Activated naive CD4-positive, alpha-beta T cell treated with anti-CD3 and anti-CD28 coated beads, Interleukin-2, amount 10 ng/mL, durations not matched to agents 7 days and 5 days (primary cell): Measurements from ENCODE around the gene STK4.
A peak's percentile ranks its signal among the peaks of the same experiment; 100 is the strongest.

Experiments used
- CTCF ChIA-PET: fragments of 350-600 bp; sonication (Branson Sonifier 250); formaldehyde crosslinking; loops from one replicate; lab custom pipeline; 2021; ENCODE audit warnings: antibody characterized with exemption; lab: Charles Lee
- DNase-seq: peaks from one replicate; pipeline ENCODE4 v3.0.0-alpha.2; 2020
- H3K27ac Mint-ChIP-seq: one replicate; pipeline ENCODE4 v1.8.0; 2021; ENCODE audit warnings: mild to moderate bottlenecking, moderate library complexity, mixed read lengths
- H3K27me3 Mint-ChIP-seq: one replicate; pipeline ENCODE4 v1.8.0; 2021; ENCODE audit warnings: mild to moderate bottlenecking, mixed read lengths
- H3K36me3 Mint-ChIP-seq: one replicate; pipeline ENCODE4 v1.8.0; 2021; ENCODE audit warnings: mixed read lengths
- H3K4me1 Mint-ChIP-seq: one replicate; pipeline ENCODE4 v1.8.0; 2021; ENCODE audit warnings: mixed read lengths
- H3K4me3 Mint-ChIP-seq: one replicate; pipeline ENCODE4 v1.8.0; 2021; ENCODE audit warnings: mild to moderate bottlenecking, moderate library complexity, mixed read lengths
- H3K9me3 Mint-ChIP-seq: one replicate; pipeline ENCODE4 v1.8.0; 2021; ENCODE audit warnings: mixed read lengths

Gene STK4

DNA sequence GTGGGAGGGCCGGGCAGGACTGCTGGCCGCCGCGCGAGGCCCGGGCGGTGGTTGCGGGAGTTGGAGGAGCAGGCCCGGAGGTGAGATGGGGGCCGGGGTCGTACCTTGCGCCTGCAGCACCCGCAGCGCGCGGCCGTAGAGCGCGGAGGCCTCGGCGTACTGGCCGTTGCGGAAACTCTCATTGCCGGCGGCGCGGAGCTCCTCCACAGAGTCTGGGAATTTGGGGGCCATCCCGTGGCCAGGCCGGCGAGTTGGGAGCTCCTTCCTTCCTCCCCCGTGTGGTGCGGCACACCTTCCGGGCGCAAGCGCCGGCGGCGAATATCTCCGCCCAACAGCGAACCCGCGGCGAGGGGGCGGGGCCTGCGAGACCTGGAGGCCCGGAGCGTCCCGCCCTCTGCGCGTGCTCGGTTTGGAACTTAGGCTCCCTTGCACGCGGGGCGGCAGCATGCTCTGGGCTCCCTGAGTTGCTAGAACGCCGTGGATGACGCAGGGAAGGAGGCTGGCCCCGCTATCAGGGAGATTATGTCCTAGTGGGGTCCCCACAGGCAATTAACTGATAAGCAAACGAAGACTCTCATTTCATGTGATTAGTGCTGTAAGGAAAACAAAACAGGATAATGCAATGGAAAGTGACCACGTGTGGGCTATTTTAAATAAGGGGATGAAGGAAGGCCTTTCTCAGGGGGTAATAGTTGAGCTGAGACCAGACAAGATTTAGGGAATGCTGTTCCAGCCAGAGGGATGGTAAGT is 6.0 kb upstream of the STK4 start, which contains the start of gene TOMM34:
Gene TOMM34, minus strand, starts transcription at position 295 of the 750 bp plus-strand sequence. Its CDS starts 64 bp downstream, at position 231.
- CTCF ChIA-PET = interaction anchor here (1.0 to 1.7 kb wide), 6 partner anchors 11 to 152 kb away, joined by 3 to 4 read pairs (median 3); no protein-coding TSS in a partner anchor
- peak within 1 kb of the TSS; percentile 87 for H3K4me3 Mint-ChIP-seq
- peak within 1 kb of the TSS; percentile 90 for H3K27ac Mint-ChIP-seq
- H3K4me1 Mint-ChIP-seq = peaks cover 69% of the 10 kb centered on the region
- H3K36me3 Mint-ChIP-seq = peaks cover 22% of the 10 kb centered on the region
- H3K9me3 Mint-ChIP-seq = peaks cover 1% of the 10 kb centered on the region
- no peaks in the 10 kb centered on the region for H3K27me3 Mint-ChIP-seq
- peak; percentile 95 for DNase-seq

DNA sequence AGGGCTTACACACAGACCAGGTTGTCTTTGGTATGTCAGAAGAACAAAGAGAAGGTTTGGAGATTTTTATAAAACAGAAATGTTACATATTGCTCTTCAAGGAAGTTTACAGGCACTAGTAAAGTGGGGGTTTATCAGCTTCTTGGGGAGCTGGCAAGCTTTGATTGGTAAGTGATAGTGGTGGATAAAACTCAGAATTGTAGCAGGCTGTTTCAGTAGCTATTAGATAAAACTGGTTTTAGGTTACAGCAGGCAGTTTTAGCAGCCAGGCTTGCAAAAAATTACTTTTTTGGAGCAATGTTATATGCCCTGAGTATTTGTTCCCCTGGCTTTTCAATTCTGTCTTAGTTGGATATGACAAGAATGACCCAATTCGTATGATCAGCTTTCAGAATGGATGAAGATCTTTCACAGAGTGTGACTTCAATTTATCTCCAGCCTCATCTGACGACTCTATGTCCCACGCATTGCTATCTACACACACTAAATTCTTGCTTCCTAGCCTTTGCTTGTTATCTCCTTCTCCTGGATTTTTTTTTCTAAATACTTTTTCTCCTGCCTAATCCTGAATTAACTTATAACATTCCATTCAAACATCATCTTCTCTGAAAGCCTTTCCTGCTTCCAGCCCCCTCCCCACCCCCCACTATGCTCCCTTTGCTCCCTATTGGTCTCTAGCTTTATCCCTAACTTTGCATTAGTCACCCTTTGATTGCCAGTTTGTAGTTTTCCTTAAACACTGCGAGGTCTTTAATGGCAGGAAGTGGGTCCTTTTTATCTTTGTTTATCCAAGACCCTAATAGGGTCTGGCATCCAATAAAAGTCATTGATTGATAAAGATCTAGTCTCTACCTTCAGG is 5.1 kb upstream of the STK4 start:
- DNase-seq = no peak
- Mint-ChIP-seq H3K27me3 (no peaks in the 10 kb centered on the region), H3K27ac (no peak overlapping the region), H3K36me3 (peaks cover 16% of the 10 kb centered on the region), H3K9me3 (peaks cover 1% of the 10 kb centered on the region), H3K4me3 (no peak overlapping the region), H3K4me1 (peaks cover 77% of the 10 kb centered on the region)
- CTCF ChIA-PET = interaction anchor here (0.8 to 1.2 kb wide), 2 partner anchors 16 to 17 kb away, joined by 3 read pairs; no protein-coding TSS in a partner anchor

DNA sequence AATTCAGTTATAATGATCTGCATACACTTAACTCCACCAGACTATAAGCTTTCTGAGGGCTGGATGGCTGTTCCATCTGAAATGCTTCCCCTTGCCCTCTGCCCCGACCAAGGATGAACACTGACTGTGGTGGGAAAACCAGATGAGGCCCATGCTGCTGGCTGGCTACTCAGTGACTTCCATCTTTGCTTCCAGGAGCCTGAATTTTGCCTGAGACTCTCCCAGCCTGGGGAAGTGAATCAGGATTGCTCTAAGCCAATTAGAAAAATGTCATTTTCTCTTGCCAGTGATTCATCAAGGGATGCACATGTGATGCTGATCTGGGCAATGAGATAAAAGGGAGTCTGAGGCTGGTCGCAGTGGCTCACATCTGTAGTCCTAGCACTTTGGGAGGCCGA is 4.4 kb upstream of the STK4 start:
- H3K4me3 Mint-ChIP-seq = no peak overlapping the region
- DNase-seq = no peak
- H3K9me3 Mint-ChIP-seq = peaks cover 1% of the 10 kb centered on the region
- H3K4me1 Mint-ChIP-seq = peaks cover 76% of the 10 kb centered on the region
- CTCF ChIA-PET = interaction anchor here (0.8 kb wide), 1 partner anchor 16 kb away, joined by 3 read pairs; no protein-coding TSS in a partner anchor
- H3K27me3 Mint-ChIP-seq = no peaks in the 10 kb centered on the region
- H3K36me3 Mint-ChIP-seq = peaks cover 18% of the 10 kb centered on the region
- no peak overlapping the region for H3K27ac Mint-ChIP-seq

DNA sequence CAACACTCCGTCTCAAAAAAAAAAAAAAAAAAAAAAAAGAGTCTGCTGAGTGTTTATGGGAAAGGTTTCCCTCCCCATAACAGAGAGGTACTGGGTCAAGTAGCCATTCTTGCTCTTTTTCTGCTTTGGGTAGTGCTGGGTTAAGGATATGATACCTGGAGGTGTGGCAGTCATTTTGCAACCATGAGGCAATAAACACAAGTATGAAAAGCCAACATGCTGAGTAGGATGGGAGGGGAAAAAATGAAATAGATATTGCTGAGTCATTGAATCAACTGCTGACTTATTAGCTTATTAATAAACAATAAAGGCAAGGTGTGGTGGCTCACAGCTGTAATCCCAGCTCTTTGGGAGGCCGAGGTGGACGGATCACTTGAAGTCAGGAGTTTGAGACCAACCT is 3.8 kb upstream of the STK4 start:
- Mint-ChIP-seq H3K36me3 (peaks cover 22% of the 10 kb centered on the region), H3K27ac (peak overlapping the region; percentile 43)

DNA sequence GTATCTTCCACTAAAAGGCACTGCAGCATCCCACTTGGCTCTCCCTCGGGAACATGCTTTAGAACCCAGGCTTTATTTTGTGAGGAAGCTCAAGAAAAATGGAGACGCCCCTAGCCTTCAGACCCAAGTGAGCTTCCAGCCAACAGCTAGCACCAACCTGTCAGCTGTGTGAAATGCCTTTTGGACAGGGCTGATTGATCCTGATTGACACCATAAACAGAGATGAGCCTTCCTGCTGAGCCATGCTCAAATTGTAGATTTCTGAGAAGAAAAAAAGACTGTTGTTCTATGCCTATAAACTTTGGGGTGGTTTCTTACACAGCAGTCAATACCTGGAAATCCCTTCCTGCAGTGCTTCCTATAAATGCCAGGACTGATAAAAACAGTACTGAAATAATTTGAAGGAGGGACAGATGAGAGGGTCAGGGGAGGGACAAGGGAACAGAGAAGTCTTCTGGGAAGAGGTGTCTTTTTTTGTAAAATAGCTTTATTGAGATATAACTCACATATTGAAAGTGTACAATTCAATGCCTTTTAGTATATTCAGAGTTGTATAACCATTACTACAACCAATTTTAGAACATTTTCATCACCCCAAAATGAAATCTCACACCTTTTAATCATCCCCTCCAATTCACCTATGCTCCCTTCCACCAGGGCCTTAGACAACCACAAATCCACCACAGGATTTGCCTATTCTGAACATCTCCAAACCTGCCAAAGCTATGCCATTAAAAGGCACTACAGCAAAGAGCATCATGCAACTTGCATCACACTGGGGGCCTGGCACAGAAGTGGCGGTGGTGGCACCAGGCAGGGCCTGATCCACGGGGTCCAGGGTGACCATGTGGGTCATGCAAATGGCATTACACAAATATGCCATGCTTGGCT is 2.7 kb upstream of the STK4 start:
- H3K4me1 Mint-ChIP-seq = peaks cover 68% of the 10 kb centered on the region
- H3K4me3 Mint-ChIP-seq = no peak overlapping the region
- no peaks in the 10 kb centered on the region for H3K27me3 Mint-ChIP-seq
- peaks cover 26% of the 10 kb centered on the region for H3K36me3 Mint-ChIP-seq
- H3K27ac Mint-ChIP-seq = peak overlapping the region; percentile 79
- peaks cover 1% of the 10 kb centered on the region for H3K9me3 Mint-ChIP-seq
- DNase-seq = no peak
- CTCF ChIA-PET = interaction anchor here (1.1 to 1.2 kb wide), 2 partner anchors 18 to 53 kb away, joined by 3 read pairs; no protein-coding TSS in a partner anchor

More for the DNA sequence above, 3.8 kb upstream of the STK4 start:
- no peak for DNase-seq
- CTCF ChIA-PET = interaction anchor here (1.1 to 1.2 kb wide), 2 partner anchors 19 to 52 kb away, joined by 3 read pairs; no protein-coding TSS in a partner anchor
- Mint-ChIP-seq H3K4me1 (peaks cover 76% of the 10 kb centered on the region), H3K4me3 (no peak overlapping the region), H3K27me3 (no peaks in the 10 kb centered on the region), H3K9me3 (peaks cover 1% of the 10 kb centered on the region)

DNA sequence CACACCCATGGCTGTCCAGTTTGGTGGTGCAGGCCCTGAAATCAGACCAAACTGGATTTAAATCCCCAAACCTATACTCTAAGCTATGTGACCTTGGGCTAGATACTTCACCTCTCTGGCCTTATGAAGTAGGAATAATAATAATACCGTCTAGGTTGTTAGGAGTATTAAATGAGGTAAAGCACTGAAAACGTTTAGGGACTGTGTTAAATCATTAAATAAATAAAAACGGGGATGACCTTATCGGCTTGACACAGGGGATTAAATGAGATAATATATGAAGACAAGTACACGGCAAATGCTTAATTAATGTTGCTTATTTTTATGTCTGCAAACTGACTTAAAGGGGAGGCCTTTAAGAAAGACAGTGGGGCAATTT is 672 bp upstream of the STK4 start:
- H3K36me3 Mint-ChIP-seq = peaks cover 33% of the 10 kb centered on the region
- peaks cover 1% of the 10 kb centered on the region for H3K9me3 Mint-ChIP-seq
- H3K27ac Mint-ChIP-seq = peak overlapping the region; percentile 91
- peaks cover 69% of the 10 kb centered on the region for H3K4me1 Mint-ChIP-seq
- no peak for DNase-seq
- H3K4me3 Mint-ChIP-seq = peak overlapping the region; percentile 91
- H3K27me3 Mint-ChIP-seq = no peaks in the 10 kb centered on the region
- CTCF ChIA-PET = interaction anchor here (1.2 to 2.3 kb wide), 6 partner anchors 13 to 130 kb away, joined by 4 to 7 read pairs (median 6); no protein-coding TSS in a partner anchor

DNA sequence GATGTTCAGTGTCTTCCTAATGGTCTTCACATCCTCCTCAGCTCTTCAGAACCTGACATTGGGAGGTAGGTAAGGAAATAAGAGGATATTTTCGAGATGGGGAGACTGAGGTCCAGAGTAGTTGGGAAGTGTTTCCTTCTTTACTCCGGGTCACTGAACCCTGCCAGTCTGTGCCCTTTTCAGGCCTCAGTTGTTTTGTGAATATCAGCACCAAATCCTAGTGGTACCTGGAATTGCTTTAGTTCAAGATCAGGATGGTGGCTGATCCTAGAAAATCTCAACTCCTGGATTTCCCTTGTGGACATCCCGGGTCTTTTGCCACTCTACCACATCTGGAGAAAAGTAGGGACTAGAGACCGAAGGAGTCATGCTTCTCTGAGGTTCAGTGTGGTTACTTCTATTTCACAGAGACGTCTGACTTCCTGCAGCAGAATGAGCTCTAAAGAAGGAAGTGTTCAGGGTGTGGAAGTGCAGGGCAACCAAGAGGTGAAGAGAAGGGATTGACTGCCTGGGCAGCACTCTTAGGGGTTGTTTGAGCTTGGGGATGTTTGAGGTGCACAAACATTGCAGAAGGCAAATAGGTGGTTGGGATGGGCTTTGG is 995 bp downstream of the STK4 start:
- peak; percentile 54 for DNase-seq
- Mint-ChIP-seq H3K36me3 (peaks cover 35% of the 10 kb centered on the region), H3K4me1 (peaks cover 69% of the 10 kb centered on the region), H3K9me3 (peaks cover 1% of the 10 kb centered on the region), H3K27me3 (no peaks in the 10 kb centered on the region), H3K4me3 (peak overlapping the region; percentile 91), H3K27ac (peak overlapping the region; percentile 91)
- CTCF ChIA-PET = interaction anchor here (0.9 to 1.5 kb wide), 2 partner anchors 11 to 20 kb away, joined by 4 to 8 read pairs; no protein-coding TSS in a partner anchor

DNA sequence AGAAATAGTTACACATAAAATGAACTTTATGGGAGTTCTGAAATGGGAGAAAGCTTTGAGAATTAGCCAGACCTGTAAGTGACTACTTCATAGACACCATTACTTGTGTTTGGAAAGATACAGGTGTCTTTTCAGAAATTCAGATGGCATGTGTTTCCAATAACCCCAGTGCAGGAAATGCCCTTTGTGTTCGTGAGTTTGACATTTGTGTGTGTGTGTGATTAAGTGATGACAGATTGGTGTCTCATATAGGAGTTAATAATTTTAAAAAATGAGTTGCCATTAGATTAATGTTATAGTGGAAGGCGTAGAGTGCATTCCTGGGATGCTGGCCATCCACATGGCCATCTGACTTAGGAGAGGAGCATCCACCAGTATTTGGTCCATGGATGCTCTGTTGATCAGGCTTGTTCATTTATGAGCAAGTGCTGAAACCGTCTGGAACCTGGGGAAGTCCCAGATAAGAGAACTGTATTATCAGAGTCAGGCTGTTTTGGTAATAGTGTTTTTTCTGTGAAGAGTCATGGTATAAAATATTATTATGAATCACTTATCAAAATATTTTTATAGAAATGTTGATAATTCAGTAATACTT is 3.1 kb downstream of the STK4 start:
- no peaks in the 10 kb centered on the region for H3K9me3 Mint-ChIP-seq
- peak overlapping the region; percentile 91 for H3K4me3 Mint-ChIP-seq
- peaks cover 51% of the 10 kb centered on the region for H3K36me3 Mint-ChIP-seq
- H3K27ac Mint-ChIP-seq = peak overlapping the region; percentile 91
- H3K4me1 Mint-ChIP-seq = peaks cover 66% of the 10 kb centered on the region
- DNase-seq = no peak
- CTCF ChIA-PET = no interaction called here
- no peaks in the 10 kb centered on the region for H3K27me3 Mint-ChIP-seq

DNA sequence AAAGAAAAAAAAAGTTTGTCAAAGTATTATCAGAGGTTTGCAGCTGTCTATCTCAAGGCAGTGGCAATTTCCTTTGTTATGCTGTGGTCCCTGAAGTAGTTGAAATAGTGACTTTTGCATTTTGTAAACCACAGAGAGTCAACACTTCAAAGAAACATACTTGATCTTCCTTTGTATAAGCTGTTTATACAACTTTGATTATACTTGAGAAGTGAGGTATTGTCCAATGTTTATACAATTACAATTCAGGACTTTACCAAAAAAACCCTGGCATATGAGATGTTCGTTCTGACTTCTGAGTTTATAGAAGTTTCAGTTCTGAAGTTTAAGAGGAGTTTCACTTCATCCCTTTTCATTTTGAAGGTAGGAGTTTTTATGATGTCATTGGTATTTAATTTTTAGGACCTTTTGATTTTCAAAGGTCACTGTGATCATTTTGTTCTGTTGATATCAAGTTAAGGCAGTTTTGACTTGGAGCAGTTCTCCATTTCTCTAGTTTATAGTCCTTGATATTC is 4.0 kb downstream of the STK4 start:
- Mint-ChIP-seq H3K27ac (peak overlapping the region; percentile 94), H3K36me3 (peaks cover 60% of the 10 kb centered on the region), H3K9me3 (no peaks in the 10 kb centered on the region), H3K4me3 (peak overlapping the region; percentile 69), H3K4me1 (peaks cover 69% of the 10 kb centered on the region), H3K27me3 (no peaks in the 10 kb centered on the region)
- CTCF ChIA-PET = interaction anchor here (0.8 to 1.5 kb wide), 3 partner anchors 12 to 324 kb away, joined by 3 to 4 read pairs (median 3); no protein-coding TSS in a partner anchor
- DNase-seq = no peak

DNA sequence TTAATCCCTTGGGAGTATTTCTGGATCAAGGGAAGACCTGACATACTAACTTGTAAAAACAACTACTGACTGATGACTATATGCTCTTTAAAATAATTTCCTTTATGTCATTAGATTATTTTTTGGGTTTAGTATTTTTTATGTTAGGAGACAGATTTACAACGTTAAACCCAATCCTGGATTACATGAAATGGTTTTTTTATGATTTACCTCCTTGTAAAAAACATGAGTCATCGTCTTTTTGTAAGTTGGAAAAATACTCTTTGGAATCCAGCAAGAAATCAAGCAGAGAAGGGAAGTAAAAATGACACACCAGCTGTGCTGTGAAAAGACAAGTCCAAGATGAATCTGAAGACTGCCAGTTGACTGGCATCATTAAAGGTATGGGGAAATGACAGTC is 6.7 kb downstream of the STK4 start:
- Mint-ChIP-seq H3K36me3 (peaks cover 71% of the 10 kb centered on the region), H3K4me1 (peaks cover 88% of the 10 kb centered on the region), H3K9me3 (no peaks in the 10 kb centered on the region), H3K27me3 (no peaks in the 10 kb centered on the region), H3K27ac (peak overlapping the region; percentile 58), H3K4me3 (peak overlapping the region; percentile 48)
- no peak for DNase-seq
- CTCF ChIA-PET = no interaction called here

DNA sequence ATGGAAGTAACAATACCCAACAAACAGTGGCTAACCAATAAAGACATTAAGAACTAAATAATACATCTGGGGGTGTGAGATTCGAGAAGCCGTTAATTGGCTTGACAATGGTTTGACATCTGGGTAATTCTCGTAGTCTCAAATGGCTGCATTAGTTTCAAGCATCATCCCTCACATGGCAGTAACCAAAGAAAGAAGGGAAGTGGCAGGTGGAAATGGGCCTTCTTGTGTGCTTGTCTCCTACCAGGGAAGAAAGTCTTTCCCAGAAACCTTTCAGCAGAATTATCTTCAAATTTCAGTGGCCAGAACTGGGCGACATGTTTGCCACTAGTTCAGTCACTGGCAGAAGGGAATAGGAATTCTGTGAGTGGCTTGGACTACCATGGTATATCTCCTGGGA is 10.4 kb downstream of the STK4 start:
- peak overlapping the region; percentile 99 for H3K27ac Mint-ChIP-seq
- CTCF ChIA-PET = no interaction called here
- no peaks in the 10 kb centered on the region for H3K27me3 Mint-ChIP-seq
- DNase-seq = no peak
- no peaks in the 10 kb centered on the region for H3K9me3 Mint-ChIP-seq
- peaks cover 79% of the 10 kb centered on the region for H3K36me3 Mint-ChIP-seq
- H3K4me3 Mint-ChIP-seq = no peak overlapping the region
- H3K4me1 Mint-ChIP-seq = peaks cover 85% of the 10 kb centered on the region

DNA sequence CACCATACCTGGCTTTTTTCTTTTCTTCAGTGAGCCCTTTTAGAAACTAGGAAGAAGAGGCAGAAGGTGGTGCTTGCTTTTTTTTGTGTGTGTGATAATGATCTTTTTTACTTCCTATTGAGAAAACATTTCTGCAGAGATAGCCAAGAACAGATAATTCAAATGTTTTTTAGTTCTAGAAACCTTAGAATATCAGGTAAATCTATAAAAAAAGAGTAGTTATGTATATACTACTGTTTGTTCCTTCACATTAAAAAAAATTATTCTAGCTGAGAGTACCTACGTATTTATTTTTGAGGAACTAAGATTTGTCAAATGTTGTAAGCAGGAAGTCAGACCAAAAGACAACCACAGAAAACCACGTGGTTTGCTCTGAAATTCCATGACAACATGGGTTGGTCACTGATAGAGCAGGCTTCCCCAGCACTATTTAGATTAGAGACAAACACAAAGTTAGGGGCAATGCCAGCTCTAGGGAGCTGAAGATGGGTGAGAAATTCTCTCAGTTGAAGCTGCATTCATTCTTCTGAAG is 12.8 kb downstream of the STK4 start:
- CTCF ChIA-PET = interaction anchor here (1.6 to 3.0 kb wide), 3 partner anchors 11 to 68 kb away, joined by 3 to 8 read pairs (median 7); no protein-coding TSS in a partner anchor
- Mint-ChIP-seq H3K9me3 (no peaks in the 10 kb centered on the region), H3K36me3 (peaks cover 83% of the 10 kb centered on the region), H3K27me3 (no peaks in the 10 kb centered on the region), H3K4me3 (peak overlapping the region; percentile 65), H3K4me1 (peaks cover 83% of the 10 kb centered on the region), H3K27ac (peak overlapping the region; percentile 99)
- peak; percentile 83 for DNase-seq
